NCI-H128 (cell line): ENCODE measurements around the gene VMAC.
A peak's percentile ranks its signal among the peaks of the same experiment; 100 is the strongest.
"Not testable (repeated sequence)": the region's sequence is repeated elsewhere in the genome, so short reads cannot be mapped to it uniquely, and the experiment has no call there.

Experiments
- DNase-seq: peaks from one replicate; lab custom pipeline; 2025; ENCODE audit not compliant: unreplicated experiment; lab: John Stamatoyannopoulos, UW

The VMAC gene

GRCh38 chr19:5904352-5905113 lies at the start of gene VMAC:
TSS of gene VMAC (plus strand) at chr19:5904872. CDS start at chr19:5904891, 19 bp downstream.
- peak; percentile 100 for DNase-seq

GRCh38 chr19:5855151-5855550 lies 49.5 kb upstream of the VMAC start:
- not testable (repeated sequence) for DNase-seq

GRCh38 chr19:5857203-5858081 lies 47.2 kb upstream of the VMAC start:
- no peak for DNase-seq

GRCh38 chr19:5863030-5863665 lies 41.5 kb upstream of the VMAC start:
- no peak for DNase-seq

- DNase-seq, result no peak
Measured at GRCh38 chr19:5864013-5864720, 40.5 kb upstream of the VMAC start.

- DNase-seq, result no peak
Measured at GRCh38 chr19:5864725-5865486, 39.8 kb upstream of the VMAC start.

GRCh38 chr19:5865772-5866171 lies 38.9 kb upstream of the VMAC start:
- DNase-seq, result no peak

GRCh38 chr19:5867201-5868136 lies 37.2 kb upstream of the VMAC start:
- DNase-seq, result no peak

- DNase-seq, result no peak
Measured at GRCh38 chr19:5870986-5871394, 33.7 kb upstream of the VMAC start.

- no peak for DNase-seq
Measured at GRCh38 chr19:5873617-5874199, 31.0 kb upstream of the VMAC start.

GRCh38 chr19:5874496-5874895 lies 30.2 kb upstream of the VMAC start:
- DNase-seq, result not testable (repeated sequence)

- DNase-seq, result no peak
Measured at GRCh38 chr19:5877427-5877826, 27.2 kb upstream of the VMAC start.

- no peak for DNase-seq
Measured at GRCh38 chr19:5877882-5878281, 26.8 kb upstream of the VMAC start.

GRCh38 chr19:5880196-5880595 lies 24.5 kb upstream of the VMAC start:
- DNase-seq, result no peak

GRCh38 chr19:5880604-5881078 lies 24.0 kb upstream of the VMAC start:
- DNase-seq, result no peak

GRCh38 chr19:5881543-5882299 lies 23.0 kb upstream of the VMAC start:
- DNase-seq, result no peak

- no peak for DNase-seq
Measured at GRCh38 chr19:5882421-5882968, 22.2 kb upstream of the VMAC start.
